Glutamatergic neuron (in vitro differentiated cells): ENCODE measurements around the gene CEP290. TPM values are rescaled to one million over a fixed set of nuclear protein-coding genes. Genes with fewer than 3 reads are reported as not detected.

Experiments used
- DNase-seq: peaks from one replicate; pipeline ENCODE4 v3.0.0; 2022
- H3K27ac Mint-ChIP-seq: one replicate; pipeline ENCODE4 v1.8.0; 2020; ENCODE audit warnings: mild to moderate bottlenecking, mixed read lengths, inconsistent platforms; ENCODE audit not compliant: unreplicated experiment
- H3K27me3 Mint-ChIP-seq: one replicate; pipeline ENCODE4 v1.8.0; 2020; ENCODE audit warnings: mild to moderate bottlenecking, moderate library complexity, mixed read lengths, inconsistent platforms; ENCODE audit not compliant: unreplicated experiment
- H3K36me3 Mint-ChIP-seq: one replicate; pipeline ENCODE4 v1.8.0; 2020; ENCODE audit warnings: mild to moderate bottlenecking, mixed read lengths, inconsistent platforms; ENCODE audit not compliant: unreplicated experiment
- H3K4me1 Mint-ChIP-seq: one replicate; pipeline ENCODE4 v1.8.0; 2020; ENCODE audit warnings: mild to moderate bottlenecking, low read depth, mixed read lengths, inconsistent platforms; ENCODE audit not compliant: unreplicated experiment
- H3K4me3 Mint-ChIP-seq: one replicate; pipeline ENCODE4 v1.8.0; 2020; ENCODE audit warnings: mild to moderate bottlenecking, mixed read lengths, inconsistent platforms; ENCODE audit not compliant: unreplicated experiment
- H3K9me3 Mint-ChIP-seq: one replicate; pipeline ENCODE4 v1.8.0; 2020; ENCODE audit warnings: mild to moderate bottlenecking, moderate library complexity, mixed read lengths, inconsistent platforms; ENCODE audit not compliant: unreplicated experiment
- total RNA-seq: library from RNA; stranded (reverse); fragmentation: NEBNext Ultra II Directional; extraction: Animal tissue kit (Norgen Biotek cat#: 25700); gene quantifications from one replicate; pipeline ENCODE4 v1.2.1, GENCODE V29; 2021; ENCODE audit not compliant: unreplicated experiment
- TF ChIP-seq, protein P1 (sequence below): fragments of 200-600 bp; sonication (generic); IDR thresholded peaks from one replicate; pipeline ENCODE4 v1.5.0; 2021; ENCODE audit not compliant: partially characterized antibody, unreplicated experiment

The CEP290 gene
- total RNA-seq, 1 donor from 2014 or later: 24.1 TPM

DNA sequence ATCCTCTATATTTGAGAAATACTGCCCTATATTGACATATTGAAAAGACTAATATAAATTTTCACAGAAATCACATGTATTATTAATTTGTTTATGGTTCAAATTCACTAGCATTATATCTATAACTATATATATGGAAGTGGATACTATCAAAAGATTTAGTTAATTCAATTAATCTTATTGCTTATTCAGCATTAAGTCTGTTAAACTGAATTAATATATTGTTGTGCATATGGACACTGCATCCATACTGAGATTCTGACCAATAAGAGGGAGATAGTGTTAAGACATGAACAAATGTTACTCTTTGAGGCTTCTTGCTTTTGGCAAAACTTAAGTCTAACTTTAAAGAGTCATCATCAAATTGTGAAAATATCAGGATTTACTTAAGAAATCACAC is 60.6 kb downstream of the CEP290 start:
- TF ChIP-seq, protein P1, sequence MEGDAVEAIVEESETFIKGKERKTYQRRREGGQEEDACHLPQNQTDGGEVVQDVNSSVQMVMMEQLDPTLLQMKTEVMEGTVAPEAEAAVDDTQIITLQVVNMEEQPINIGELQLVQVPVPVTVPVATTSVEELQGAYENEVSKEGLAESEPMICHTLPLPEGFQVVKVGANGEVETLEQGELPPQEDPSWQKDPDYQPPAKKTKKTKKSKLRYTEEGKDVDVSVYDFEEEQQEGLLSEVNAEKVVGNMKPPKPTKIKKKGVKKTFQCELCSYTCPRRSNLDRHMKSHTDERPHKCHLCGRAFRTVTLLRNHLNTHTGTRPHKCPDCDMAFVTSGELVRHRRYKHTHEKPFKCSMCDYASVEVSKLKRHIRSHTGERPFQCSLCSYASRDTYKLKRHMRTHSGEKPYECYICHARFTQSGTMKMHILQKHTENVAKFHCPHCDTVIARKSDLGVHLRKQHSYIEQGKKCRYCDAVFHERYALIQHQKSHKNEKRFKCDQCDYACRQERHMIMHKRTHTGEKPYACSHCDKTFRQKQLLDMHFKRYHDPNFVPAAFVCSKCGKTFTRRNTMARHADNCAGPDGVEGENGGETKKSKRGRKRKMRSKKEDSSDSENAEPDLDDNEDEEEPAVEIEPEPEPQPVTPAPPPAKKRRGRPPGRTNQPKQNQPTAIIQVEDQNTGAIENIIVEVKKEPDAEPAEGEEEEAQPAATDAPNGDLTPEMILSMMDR: no peak
- H3K27ac Mint-ChIP-seq: no peak overlapping the region

GRCh38 chr12:88067301-88067700 is 74.6 kb downstream of the CEP290 start:
- no peaks in the 10 kb centered on the region for H3K9me3 Mint-ChIP-seq
- H3K4me1 Mint-ChIP-seq: no peaks in the 10 kb centered on the region
- TF ChIP-seq, protein P1: no peak
- H3K36me3 Mint-ChIP-seq: no peaks in the 10 kb centered on the region
- no peak overlapping the region for H3K27ac Mint-ChIP-seq
- H3K4me3 Mint-ChIP-seq: no peak overlapping the region
- no peak for DNase-seq
- H3K27me3 Mint-ChIP-seq: no peaks in the 10 kb centered on the region

More for the DNA sequence above, 60.6 kb downstream of the CEP290 start:
- Mint-ChIP-seq H3K36me3 (no peaks in the 10 kb centered on the region), H3K9me3 (no peaks in the 10 kb centered on the region), H3K4me1 (peaks cover 1% of the 10 kb centered on the region), H3K27me3 (no peaks in the 10 kb centered on the region), H3K4me3 (no peak overlapping the region)
- no peak for DNase-seq

- no peak for DNase-seq
- Mint-ChIP-seq H3K4me1 (no peaks in the 10 kb centered on the region), H3K27me3 (no peaks in the 10 kb centered on the region), H3K36me3 (no peaks in the 10 kb centered on the region), H3K27ac (no peak overlapping the region), H3K9me3 (no peaks in the 10 kb centered on the region), H3K4me3 (no peak overlapping the region)
- TF ChIP-seq, protein P1: no peak
These were observed 78.5 kb downstream of the CEP290 start for GRCh38 chr12:88063375-88063774.

- no peak overlapping the region for H3K4me3 Mint-ChIP-seq
- H3K9me3 Mint-ChIP-seq: no peaks in the 10 kb centered on the region
- H3K36me3 Mint-ChIP-seq: no peaks in the 10 kb centered on the region
- H3K27ac Mint-ChIP-seq: no peak overlapping the region
- TF ChIP-seq, protein P1: no peak
- H3K27me3 Mint-ChIP-seq: no peaks in the 10 kb centered on the region
- no peak for DNase-seq
- H3K4me1 Mint-ChIP-seq: no peaks in the 10 kb centered on the region
These were observed 79.4 kb downstream of the CEP290 start for GRCh38 chr12:88062474-88062873.

DNA sequence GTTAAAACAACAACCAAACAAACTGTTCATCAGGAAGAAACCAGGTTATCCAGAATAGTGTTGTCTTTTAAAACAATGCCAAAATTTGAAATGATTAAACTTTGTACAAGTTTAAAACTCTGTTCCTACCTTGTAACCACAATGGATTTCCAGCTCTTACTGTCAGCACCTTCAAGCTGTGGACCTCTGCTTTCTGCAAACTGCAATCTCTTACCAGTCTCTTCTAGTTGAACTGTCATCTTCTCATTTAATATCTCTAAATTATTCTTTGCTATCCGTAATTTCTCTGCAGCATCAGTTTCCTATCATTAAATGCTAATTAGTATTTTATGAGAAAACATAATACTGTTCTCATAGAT is 83.2 kb downstream of the CEP290 start:
- no peaks in the 10 kb centered on the region for H3K9me3 Mint-ChIP-seq
- TF ChIP-seq, protein P1: no peak
- H3K27me3 Mint-ChIP-seq: no peaks in the 10 kb centered on the region
- H3K36me3 Mint-ChIP-seq: no peaks in the 10 kb centered on the region
- H3K27ac Mint-ChIP-seq: no peak overlapping the region
- H3K4me3 Mint-ChIP-seq: no peak overlapping the region
- DNase-seq: no peak
- no peaks in the 10 kb centered on the region for H3K4me1 Mint-ChIP-seq
